HCT116 (cell line): ENCODE measurements around the gene FAM98A. TPM values are rescaled to one million over a fixed set of nuclear protein-coding genes. Genes with fewer than 3 reads are reported as not detected.

Experiments used
- ATAC-seq: fragments of 200-7000 bp; cut with Tn5 transposase; 2 replicates; pipeline ENCODE4 v1.9.1; 2020; ENCODE audit warnings: mild to moderate bottlenecking, moderate library complexity
- BruUV-seq: library from RNA; stranded (reverse); fragments of 400-500 nt; replicated peaks from 2 replicates; lab custom pipeline; 2021; lab: Mats Ljungman, UMichigan
- CTCF ChIA-PET: fragments of 300-600 bp; sonication (Branson Sonifier 250); formaldehyde crosslinking; loops from one replicate; lab custom pipeline; 2021; ENCODE audit warnings: antibody characterized with exemption; lab: Charles Lee
- POLR2A ChIA-PET: fragments of 300-600, 350-600 bp; sonication (Branson Sonifier 250); formaldehyde crosslinking; loops from one replicate; lab custom pipeline; 2021; ENCODE audit warnings: antibody characterized with exemption; lab: Charles Lee
- RAD21 ChIA-PET, 2 experiments: fragments of 300-600 bp; sonication (Branson Sonifier 250); formaldehyde crosslinking; loops; one replicate each; lab custom pipeline; 2023; ENCODE audit warnings: low total read pairs in 2 of 2; ENCODE audit not compliant: uncharacterized antibody in 2 of 2, unreplicated experiment in 2 of 2, low non-redundant PET in 1 of 2; lab: Charles Lee
- DNase-seq: peaks from one replicate; pipeline ENCODE4 v3.0.0-alpha.2; 2010; ENCODE audit warnings: low read depth, low spot score
- H2AFZ ChIP-seq: fragments of 200-600 bp; shearing (Covaris generic), sonication (generic); 2 replicates; pipeline ENCODE4 v1.6.1; 2017; ENCODE audit warnings: low read depth, mixed run types, mixed read lengths, antibody characterized with exemption, low read length; ENCODE audit not compliant: poor library complexity, severe bottlenecking
- H3K27ac ChIP-seq: 2 replicates; pipeline ENCODE4 v1.5.1; 2012; ENCODE audit warnings: low read depth, low read length
- H3K27me3 ChIP-seq: fragments of 200-600 bp; sonication (generic); 2 replicates; pipeline ENCODE4 v1.6.1; 2016; ENCODE audit warnings: mixed run types, low read length, mixed read lengths; ENCODE audit not compliant: insufficient read depth
- H3K36me3 ChIP-seq, 2 experiments: fragments of 200-500 bp in 1 of 2; fragments of 200-600 bp in 1 of 2; sonication (Bioruptor generic) in 1 of 2; sonication (generic) in 1 of 2; 2 replicates each; pipeline versions ENCODE4 v1.5.1 to v1.6.1; 2014 to 2016; ENCODE audit warnings: low read length in 2 of 2, inconsistent platforms in 1 of 2, mixed read lengths in 1 of 2, mixed run types in 1 of 2; ENCODE audit not compliant: insufficient read depth in 2 of 2, control insufficient read depth in 1 of 2
- H3K4me1 ChIP-seq, 2 experiments: fragments of 200-600 bp in 1 of 2; sonication (generic) in 1 of 2; 2 replicates each; pipeline versions ENCODE4 v1.5.1 to v1.6.1; 2012 to 2017; ENCODE audit warnings: low read length in 2 of 2, inconsistent platforms in 1 of 2, mild to moderate bottlenecking in 1 of 2, mixed read lengths in 1 of 2, mixed run types in 1 of 2, moderate library complexity in 1 of 2; ENCODE audit not compliant: insufficient read depth in 2 of 2, control insufficient read depth in 1 of 2
- H3K4me2 ChIP-seq: fragments of 200-600 bp; sonication (generic); 2 replicates; pipeline ENCODE4 v1.6.1; 2017; ENCODE audit warnings: mixed run types, low read length, mixed read lengths
- H3K4me3 ChIP-seq, 2 experiments: fragments of 200-600 bp in 1 of 2; sonication (generic) in 1 of 2; replicated peaks in 1 of 2; 2 replicates each; pipeline ENCODE4 v1.5.1; 2011 to 2016; ENCODE audit warnings: low read length in 2 of 2, control low read depth in 1 of 2, low read depth in 1 of 2, mild to moderate bottlenecking in 1 of 2, mixed read lengths in 1 of 2, mixed run types in 1 of 2
- H3K79me2 ChIP-seq: fragments of 200-600 bp; sonication (generic); 2 replicates; pipeline ENCODE4 v1.6.1; 2017; ENCODE audit warnings: mild to moderate bottlenecking, mixed run types, low read length, moderate library complexity, mixed read lengths; ENCODE audit not compliant: insufficient read depth
- H3K9ac ChIP-seq: fragments of 200-600 bp; sonication (generic); 2 replicates; pipeline ENCODE4 v1.6.1; 2016; ENCODE audit warnings: low read length, mixed read lengths
- H3K9me2 ChIP-seq: fragments of 200-600 bp; sonication (generic), shearing (Covaris generic); 2 replicates; pipeline ENCODE4 v1.6.1; 2017; ENCODE audit warnings: mixed run types, mild to moderate bottlenecking, moderate library complexity; ENCODE audit not compliant: insufficient read depth
- H3K9me3 ChIP-seq, 2 experiments: fragments of 200-500 bp in 1 of 2; fragments of 200-600 bp in 1 of 2; sonication (Bioruptor generic) in 1 of 2; sonication (generic) in 1 of 2; 2 replicates each; pipeline ENCODE4 v1.6.1; 2014 to 2017; ENCODE audit warnings: low read length in 2 of 2, mixed read lengths in 2 of 2, inconsistent platforms in 1 of 2, low read depth in 1 of 2, mild to moderate bottlenecking in 1 of 2, mixed run types in 1 of 2, moderate library complexity in 1 of 2; ENCODE audit not compliant: control insufficient read depth in 1 of 2, insufficient read depth in 1 of 2
- H4K20me1 ChIP-seq: fragments of 200-600 bp; sonication (generic), shearing (Covaris generic); 2 replicates; pipeline ENCODE4 v1.6.1; 2017; ENCODE audit warnings: mixed run types, mild to moderate bottlenecking, moderate library complexity; ENCODE audit not compliant: insufficient read depth
- EZH2 ChIP-seq: fragments of 200-600 bp; sonication (generic); IDR thresholded peaks from 2 replicates; pipeline ENCODE4 v1.6.1; 2017; ENCODE audit warnings: antibody characterized with exemption, mixed run types
- EZH2phosphoT487 ChIP-seq: fragments of 200-600 bp; IDR thresholded peaks from 2 replicates; pipeline ENCODE4 v1.6.1; 2018; ENCODE audit warnings: antibody characterized with exemption, borderline replicate concordance
- JUND ChIP-seq: IDR thresholded peaks from 2 replicates; pipeline ENCODE4 v1.6.1; 2012
- POLR2AphosphoS5 ChIP-seq: IDR thresholded peaks from 2 replicates; pipeline ENCODE4 v1.6.1; 2011; ENCODE audit warnings: mild to moderate bottlenecking, low read depth, low read length, moderate library complexity
- SIN3A ChIP-seq: IDR thresholded peaks from 2 replicates; pipeline ENCODE4 v1.6.1; 2012; ENCODE audit warnings: low read depth
- SP1 ChIP-seq: IDR thresholded peaks from 2 replicates; pipeline ENCODE4 v1.6.1; 2012; ENCODE audit warnings: low read depth
- SRF ChIP-seq: IDR thresholded peaks from 2 replicates; pipeline ENCODE4 v1.6.1; 2012; ENCODE audit warnings: low read depth
- YY1 ChIP-seq: IDR thresholded peaks from 2 replicates; pipeline ENCODE4 v1.6.1; 2011; ENCODE audit warnings: low read length, low read depth, moderate library complexity, mild to moderate bottlenecking; ENCODE audit not compliant: insufficient replicate concordance; ENCODE audit errors: extremely low read depth
- ZFX ChIP-seq: fragments of 450-650 bp; IDR thresholded peaks from 2 replicates; pipeline ENCODE4 v1.6.1; 2017
- ZNF274 ChIP-seq: fragments of 200-500 bp; sonication (Bioruptor generic); IDR thresholded peaks from 2 replicates; pipeline ENCODE4 v1.6.1; 2014; ENCODE audit warnings: mild to moderate bottlenecking, low read depth, low read length, inconsistent platforms
- intact Hi-C: fragments of 100-400 bp; cut with micrococcal nuclease; formaldehyde crosslinking; loops from 2 replicates; pipeline ENCODE4 v1.10.0; 2022
- total RNA-seq: library from RNA; stranded (reverse); gene quantifications from one replicate; pipeline ENCODE4 v1.2.1, GENCODE V29; 2021; ENCODE audit not compliant: unreplicated experiment
- TF ChIP-seq, protein P1 (sequence below): IDR thresholded peaks from 2 replicates; pipeline ENCODE4 v1.6.1; 2011; ENCODE audit warnings: mild to moderate bottlenecking, low read length, moderate library complexity; ENCODE audit not compliant: insufficient replicate concordance; ENCODE audit errors: extremely low read depth

Gene FAM98A
- total RNA-seq, 1 experiment from 2014 or later: 42.9 TPM

DNA sequence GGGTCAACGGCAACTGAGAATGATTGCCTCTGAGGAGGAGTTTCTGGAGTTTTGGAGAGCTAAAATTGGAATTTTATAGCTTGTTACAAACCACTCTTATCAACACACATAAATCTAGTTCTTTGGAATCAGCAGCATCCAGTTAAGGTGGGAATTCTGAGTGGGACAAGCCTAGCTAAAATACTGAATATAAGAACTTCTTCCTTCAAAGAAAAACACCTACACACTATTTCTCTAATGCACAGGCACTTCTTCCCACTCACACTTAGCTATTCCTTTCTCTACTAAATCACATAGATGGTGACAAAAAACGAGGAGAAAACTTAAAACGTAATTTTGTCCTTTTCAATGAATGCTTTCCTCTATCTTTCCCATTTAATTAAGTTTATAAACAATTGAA lies 43.4 kb downstream of the FAM98A start:
- Histone ChIP-seq H3K9ac (no peak overlapping the region), H3K79me2 (no peaks in the 10 kb centered on the region), H3K36me3 (no peaks in the 10 kb centered on the region), H3K4me1 (no peaks in the 10 kb centered on the region), H3K27me3 (no peaks in the 10 kb centered on the region), H3K9me2 (no peaks in the 10 kb centered on the region), H3K4me2 (no peak overlapping the region), H4K20me1 (no peaks in the 10 kb centered on the region), H2AFZ (no peak overlapping the region), H3K4me3 (no peak overlapping the region), H3K9me3 (no peaks in the 10 kb centered on the region), H3K27ac (no peak overlapping the region)
- TF ChIP-seq EZH2 (no peak), POLR2AphosphoS5 (no peak), YY1 (no peak)
- ChIA-PET CTCF (no interaction called here), POLR2A (no interaction called here), RAD21 (no interaction called here)
- no TSS peak for BruUV-seq
- DNase-seq (no peak), ATAC-seq (no peak)
- intact Hi-C loops: no loop called here

DNA sequence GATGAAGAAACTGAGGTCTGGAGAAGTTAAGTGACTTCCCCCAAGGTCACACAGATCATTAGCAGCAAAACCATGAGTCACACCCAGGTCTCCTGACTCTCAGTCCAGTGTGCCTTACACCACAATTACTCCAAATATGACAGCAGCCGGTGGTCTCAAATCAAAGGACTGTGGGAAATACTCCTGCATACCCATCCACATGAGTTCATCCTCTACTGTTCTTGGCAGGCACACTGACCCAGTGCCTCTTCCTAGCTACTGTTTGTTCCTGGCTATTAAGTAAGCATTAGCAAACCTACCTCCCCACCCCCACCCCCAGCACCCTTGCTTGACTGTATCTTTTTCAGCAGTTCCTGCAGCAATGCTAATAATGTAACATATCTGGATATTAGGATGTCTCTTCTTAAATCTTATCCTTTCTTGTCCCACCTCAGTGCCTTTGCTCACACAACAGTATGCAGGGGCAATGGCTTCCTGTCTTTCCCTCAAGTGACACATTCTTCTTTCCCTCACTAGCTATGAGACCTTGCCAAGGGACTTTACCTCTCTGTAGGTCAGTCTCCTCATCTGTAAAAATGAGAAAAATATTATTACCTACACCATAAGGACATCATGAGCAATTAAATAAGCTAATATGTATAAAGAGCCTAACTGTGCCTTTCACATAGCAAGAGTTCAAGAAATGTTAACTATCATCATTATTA lies 46.2 kb downstream of the FAM98A start:
- TF ChIP-seq EZH2phosphoT487 (no peak), ZNF274 (no peak), SRF (no peak), JUND (no peak), SIN3A (no peak), ZFX (no peak), YY1 (no peak), SP1 (no peak)
- TF ChIP-seq, protein P1, sequence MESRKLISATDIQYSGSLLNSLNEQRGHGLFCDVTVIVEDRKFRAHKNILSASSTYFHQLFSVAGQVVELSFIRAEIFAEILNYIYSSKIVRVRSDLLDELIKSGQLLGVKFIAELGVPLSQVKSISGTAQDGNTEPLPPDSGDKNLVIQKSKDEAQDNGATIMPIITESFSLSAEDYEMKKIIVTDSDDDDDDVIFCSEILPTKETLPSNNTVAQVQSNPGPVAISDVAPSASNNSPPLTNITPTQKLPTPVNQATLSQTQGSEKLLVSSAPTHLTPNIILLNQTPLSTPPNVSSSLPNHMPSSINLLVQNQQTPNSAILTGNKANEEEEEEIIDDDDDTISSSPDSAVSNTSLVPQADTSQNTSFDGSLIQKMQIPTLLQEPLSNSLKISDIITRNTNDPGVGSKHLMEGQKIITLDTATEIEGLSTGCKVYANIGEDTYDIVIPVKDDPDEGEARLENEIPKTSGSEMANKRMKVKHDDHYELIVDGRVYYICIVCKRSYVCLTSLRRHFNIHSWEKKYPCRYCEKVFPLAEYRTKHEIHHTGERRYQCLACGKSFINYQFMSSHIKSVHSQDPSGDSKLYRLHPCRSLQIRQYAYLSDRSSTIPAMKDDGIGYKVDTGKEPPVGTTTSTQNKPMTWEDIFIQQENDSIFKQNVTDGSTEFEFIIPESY: no peak
- no peaks in the 10 kb centered on the region for H3K27me3 ChIP-seq
- DNase-seq (no peak), ATAC-seq (no peak)
- no peak overlapping the region for H2AFZ ChIP-seq
- no peak overlapping the region for H3K27ac ChIP-seq
- no peaks in the 10 kb centered on the region for H3K9me3 ChIP-seq
- no peaks in the 10 kb centered on the region for H3K4me1 ChIP-seq
- H3K36me3 ChIP-seq: no peaks in the 10 kb centered on the region
- POLR2A ChIA-PET: no interaction called here
- CTCF ChIA-PET: interaction anchor here (0.6 kb wide), 1 partner anchor 173 kb away, joined by 3 read pairs; no protein-coding TSS in a partner anchor
- H3K4me2 ChIP-seq: no peak overlapping the region
- no TSS peak for BruUV-seq
- intact Hi-C loops: no loop called here
- H3K79me2 ChIP-seq: no peaks in the 10 kb centered on the region
- no peaks in the 10 kb centered on the region for H3K9me2 ChIP-seq
- H4K20me1 ChIP-seq: no peaks in the 10 kb centered on the region
- H3K9ac ChIP-seq: no peak overlapping the region
- H3K4me3 ChIP-seq: no peak overlapping the region
- RAD21 ChIA-PET: no interaction called here
